OCI-LY7 (cell line): ENCODE measurements around the gene PRCD. TPM values are rescaled to one million over a fixed set of nuclear protein-coding genes. Genes with fewer than 3 reads are reported as not detected.

Experiments
- BruUV-seq: library from RNA; stranded (reverse); fragments of 400-500 nt; replicated peaks from 2 replicates; lab custom pipeline; 2021; lab: Mats Ljungman, UMichigan
- CTCF ChIA-PET: fragments of 300-600 bp; sonication (Branson Sonifier 250); formaldehyde crosslinking; loops from one replicate; lab custom pipeline; 2022; ENCODE audit warnings: antibody characterized with exemption; ENCODE audit not compliant: unreplicated experiment; lab: Charles Lee
- POLR2A ChIA-PET: fragments of 300-600 bp; sonication (Branson Sonifier 250); formaldehyde crosslinking; loops from one replicate; lab custom pipeline; 2022; ENCODE audit warnings: antibody characterized with exemption; lab: Charles Lee
- DNase-seq: peaks from one replicate; pipeline ENCODE4 v3.0.0-alpha.2; 2015; ENCODE audit warnings: low spot score
- H2AFZ ChIP-seq: fragments of 200-600 bp; sonication (generic), shearing (Covaris generic); 2 replicates; pipeline ENCODE4 v1.6.1; 2014; ENCODE audit warnings: mild to moderate bottlenecking, antibody characterized with exemption, low read length, moderate library complexity
- H3K27ac ChIP-seq: fragments of 200-600 bp; sonication (generic); 2 replicates; pipeline ENCODE4 v1.5.1; 2014; ENCODE audit warnings: mixed run types, low read depth, mild to moderate bottlenecking, moderate library complexity, low read length, inconsistent platforms; ENCODE audit not compliant: poor library complexity, severe bottlenecking
- H3K36me3 ChIP-seq: fragments of 200-600 bp; sonication (generic); 2 replicates; pipeline ENCODE4 v1.6.1; 2014; ENCODE audit warnings: mild to moderate bottlenecking, antibody characterized with exemption, low read length, moderate library complexity, mixed read lengths; ENCODE audit not compliant: insufficient read depth
- H3K4me1 ChIP-seq: fragments of 200-600 bp; sonication (generic); 2 replicates; pipeline ENCODE4 v1.5.1; 2014; ENCODE audit warnings: mild to moderate bottlenecking, low read length; ENCODE audit not compliant: insufficient read depth, poor library complexity, severe bottlenecking
- H3K4me2 ChIP-seq: fragments of 200-600 bp; sonication (generic); 2 replicates; pipeline ENCODE4 v1.6.1; 2014; ENCODE audit warnings: mild to moderate bottlenecking, low read length
- H3K4me3 ChIP-seq: fragments of 200-600 bp; sonication (generic); 2 replicates; pipeline ENCODE4 v1.5.1; 2014; ENCODE audit warnings: mild to moderate bottlenecking, low read depth, low read length; ENCODE audit not compliant: poor library complexity, severe bottlenecking
- H3K79me2 ChIP-seq: fragments of 200-600 bp; sonication (generic); 2 replicates; pipeline ENCODE4 v1.6.1; 2016; ENCODE audit warnings: low read depth, mild to moderate bottlenecking, low read length, moderate library complexity, mixed read lengths; ENCODE audit not compliant: insufficient read depth
- H3K9me2 ChIP-seq: fragments of 200-600 bp; sonication (generic); 2 replicates; pipeline ENCODE4 v1.6.1; 2016; ENCODE audit warnings: mild to moderate bottlenecking, low read length, mixed read lengths; ENCODE audit not compliant: insufficient read depth
- H3K9me3 ChIP-seq: fragments of 200-600 bp; sonication (generic); 2 replicates; pipeline ENCODE4 v1.6.1; 2014; ENCODE audit warnings: mild to moderate bottlenecking, mixed run types, low read length, mixed read lengths
- H4K20me1 ChIP-seq: fragments of 200-600 bp; sonication (generic); 2 replicates; pipeline ENCODE4 v1.6.1; 2014; ENCODE audit warnings: mild to moderate bottlenecking, antibody characterized with exemption, low read length, moderate library complexity, mixed read lengths; ENCODE audit not compliant: insufficient read depth
- CTCF ChIP-seq: fragments of 200-600 bp; sonication (generic); conservative IDR thresholded peaks from 2 replicates; pipeline ENCODE4 v1.5.1; 2014; ENCODE audit warnings: mild to moderate bottlenecking, antibody characterized with exemption, low read length, moderate library complexity, mixed read lengths
- EZH2phosphoT487 ChIP-seq: fragments of 200-600 bp; sonication (generic); IDR thresholded peaks from 2 replicates; pipeline ENCODE4 v1.6.1; 2018; ENCODE audit warnings: low read depth, borderline replicate concordance, mild to moderate bottlenecking, mixed run types, antibody characterized with exemption, low read length, moderate library complexity, mixed read lengths
- intact Hi-C: fragments of 100-400 bp; cut with micrococcal nuclease; formaldehyde crosslinking; loops from one replicate; pipeline ENCODE4 v1.10.0; 2022; ENCODE audit not compliant: unreplicated experiment
- total RNA-seq, 2 experiments: library from RNA; depleted of rRNA in 1 of 2; stranded (reverse); fragments of >200 nt in 1 of 2; shearing (Covaris generic) in 1 of 2; gene quantifications; 2 replicates each; pipeline ENCODE4 v1.2.3, GENCODE V29; 2014 to 2022

The PRCD gene
- total RNA-seq, 2 experiments from 2014 or later: 5.7 to 15.9 TPM

DNA sequence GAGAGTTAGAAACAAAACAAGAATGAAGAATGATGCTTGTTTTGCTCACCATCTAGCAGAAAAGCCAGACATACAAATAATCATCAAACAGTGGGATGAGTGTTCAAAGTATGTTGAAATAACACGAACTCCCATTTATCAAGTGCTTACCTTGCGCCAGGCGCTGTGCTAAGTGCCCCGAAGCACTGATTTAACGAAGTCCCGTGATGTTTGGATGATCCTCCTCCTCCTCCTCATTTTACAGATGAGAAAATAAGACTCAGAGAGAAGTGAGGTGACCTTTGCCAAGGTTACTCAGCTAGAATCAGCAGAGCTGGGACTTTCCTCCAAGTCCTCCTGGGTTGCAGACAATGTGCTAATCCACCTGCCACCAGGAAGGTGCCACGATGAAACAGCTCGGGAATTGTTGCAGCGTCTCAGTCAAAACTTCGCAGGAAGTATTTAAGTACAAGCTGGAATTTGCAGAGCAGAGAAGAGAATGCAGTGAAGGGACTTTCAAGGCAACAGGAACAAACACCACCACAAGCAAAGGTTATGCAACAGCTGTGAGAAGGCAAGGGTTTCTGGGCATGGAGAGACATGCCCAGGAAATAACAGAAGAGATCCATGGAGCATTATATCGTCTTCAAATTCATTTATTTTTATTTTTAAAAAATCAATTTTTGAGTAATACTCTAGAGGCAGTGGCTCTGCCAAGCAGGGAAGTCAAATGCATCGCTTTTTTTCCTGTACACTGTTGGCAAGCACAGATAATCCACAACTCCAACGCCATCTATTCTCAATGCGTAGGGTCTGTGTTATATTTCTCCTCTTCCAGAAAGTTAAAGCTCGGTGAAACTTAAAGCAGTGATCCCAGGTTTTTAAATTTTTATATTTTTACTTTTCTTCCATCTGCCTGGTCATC is 11.1 kb downstream of the PRCD start:
- peaks cover 31% of the 10 kb centered on the region for H3K4me1 ChIP-seq
- BruUV-seq: no TSS peak
- no peaks in the 10 kb centered on the region for H4K20me1 ChIP-seq
- no peaks in the 10 kb centered on the region for H3K79me2 ChIP-seq
- CTCF ChIA-PET: interaction anchor here (0.6 kb wide), 2 partner anchors 11 to 28 kb away, joined by 3 to 4 read pairs; partner anchors contain the start of gene PRCD
- H3K27ac ChIP-seq: no peak overlapping the region
- no peaks in the 10 kb centered on the region for H3K36me3 ChIP-seq
- intact Hi-C loops: no loop called here
- POLR2A ChIA-PET: interaction anchor here (0.6 to 0.7 kb wide), 3 partner anchors 21 to 92 kb away, joined by 3 to 4 read pairs (median 3); no protein-coding TSS in a partner anchor
- no peak for DNase-seq
- H3K4me2 ChIP-seq: no peak overlapping the region
- no peaks in the 10 kb centered on the region for H3K9me2 ChIP-seq
- no peak overlapping the region for H2AFZ ChIP-seq
- no peaks in the 10 kb centered on the region for H3K9me3 ChIP-seq
- no peak for TF ChIP-seq EZH2phosphoT487
- no peak for TF ChIP-seq CTCF
- H3K4me3 ChIP-seq: no peak overlapping the region

GRCh38 chr17:76551685-76552084 is 11.8 kb downstream of the PRCD start:
- no peak for DNase-seq
- H3K4me2 ChIP-seq: no peak overlapping the region
- TF ChIP-seq CTCF: no peak
- TF ChIP-seq EZH2phosphoT487: no peak
- no peak overlapping the region for H3K27ac ChIP-seq
- no peaks in the 10 kb centered on the region for H3K9me2 ChIP-seq
- no peaks in the 10 kb centered on the region for H3K9me3 ChIP-seq
- POLR2A ChIA-PET: interaction anchor here (0.6 kb wide), 3 partner anchors 22 to 45 kb away, joined by 3 to 4 read pairs (median 3); no protein-coding TSS in a partner anchor
- H3K4me1 ChIP-seq: peaks cover 35% of the 10 kb centered on the region
- peaks cover 4% of the 10 kb centered on the region; the same call in 1 of the 2 replicates for H3K79me2 ChIP-seq
- H2AFZ ChIP-seq: no peak overlapping the region
- H3K36me3 ChIP-seq: no peaks in the 10 kb centered on the region
- H3K4me3 ChIP-seq: no peak overlapping the region
- no peaks in the 10 kb centered on the region for H4K20me1 ChIP-seq
- CTCF ChIA-PET: interaction anchor here (0.6 kb wide), 2 partner anchors 12 to 29 kb away, joined by 3 to 4 read pairs; partner anchors contain the start of gene PRCD
- intact Hi-C loops: no loop called here
- BruUV-seq: no TSS peak
